Measurements from ENCODE around the gene DOCK3.
"Not testable (repeated sequence)": the region's sequence is repeated elsewhere in the genome, so short reads cannot be mapped to it uniquely, and the experiment has no call there.

DOCK3 gene

DNA sequence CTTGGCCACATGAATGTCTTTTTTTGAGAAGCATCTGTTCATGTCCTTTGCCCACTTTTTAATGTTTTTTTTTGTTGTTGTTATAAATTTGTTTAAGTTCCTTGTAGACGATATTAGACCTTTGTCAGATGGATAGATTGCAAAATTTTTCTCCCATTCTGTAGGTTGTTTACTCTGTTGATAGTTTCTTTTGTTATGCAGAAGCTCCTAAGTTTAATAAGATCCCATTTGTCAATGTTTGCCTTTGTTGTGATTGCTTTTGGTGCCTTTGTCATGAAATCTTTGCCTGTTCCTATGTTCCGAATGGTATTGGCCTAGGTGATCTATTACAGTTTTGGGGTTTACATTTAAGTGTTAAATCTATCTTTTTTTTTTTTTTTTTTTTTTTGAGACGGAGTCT, 116.2 kb downstream of the DOCK3 start:
- not testable (repeated sequence) for DNase-seq

DNA sequence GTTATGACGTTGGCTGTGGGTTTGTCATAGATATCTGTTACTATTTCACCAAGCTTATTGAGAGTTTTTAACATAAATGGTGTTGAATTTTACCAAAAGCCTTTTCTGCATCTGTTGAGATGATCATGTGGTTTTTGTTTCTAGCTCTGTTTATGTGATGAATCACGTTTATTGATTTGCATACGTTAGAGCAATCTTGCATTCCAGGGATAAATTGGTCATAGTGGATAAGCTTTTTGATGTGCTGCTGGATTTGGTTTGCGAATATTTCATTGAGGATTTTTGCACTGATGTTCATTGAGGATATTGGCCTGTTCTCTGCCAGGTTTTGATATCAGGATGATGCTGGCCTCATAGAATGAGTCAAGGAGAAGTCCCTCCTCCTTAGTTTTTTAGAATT, 117.8 kb downstream of the DOCK3 start:
- DNase-seq = no peak

DNA sequence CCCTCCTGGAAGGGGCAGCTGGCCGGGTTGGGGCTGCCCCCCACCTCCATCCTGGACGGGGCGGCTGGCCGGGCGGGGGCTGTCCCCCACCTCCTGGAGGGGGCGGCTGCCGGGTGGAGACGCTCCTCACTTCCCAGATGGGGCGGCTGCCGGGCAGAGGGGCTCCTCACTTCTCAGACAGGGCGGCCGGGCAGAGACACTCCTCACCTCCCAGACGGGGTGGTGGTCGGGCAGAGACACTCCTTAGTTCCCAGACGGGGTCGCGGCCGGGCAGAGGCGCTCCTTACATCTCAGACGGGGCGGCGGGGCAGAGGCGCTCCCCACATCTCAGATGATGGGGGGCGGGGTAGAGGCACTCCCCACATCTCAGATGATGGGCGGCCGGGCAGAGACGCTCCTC, 129.1 kb downstream of the DOCK3 start:
- not testable (repeated sequence) for DNase-seq

DNA sequence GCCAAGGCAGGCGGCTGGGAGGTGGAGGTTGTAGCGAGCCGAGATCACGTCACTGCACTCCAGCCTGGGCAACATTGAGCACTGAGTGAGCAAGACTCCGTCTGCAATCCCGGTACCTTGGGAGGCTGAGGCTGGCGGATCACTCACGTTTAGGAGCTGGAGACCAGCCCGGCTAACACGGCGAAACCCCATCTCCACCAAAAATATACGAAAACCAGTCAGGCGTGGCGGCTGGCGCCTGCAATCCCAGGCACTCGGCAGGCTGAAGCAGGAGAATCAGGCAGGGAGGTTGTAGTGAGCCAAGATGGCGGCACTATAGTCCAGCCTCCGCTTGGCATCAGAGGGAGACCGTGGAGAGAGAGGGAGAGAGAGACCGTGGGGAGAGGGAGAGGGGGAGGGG, 129.6 kb downstream of the DOCK3 start:
- not testable (repeated sequence) for DNase-seq

DNA sequence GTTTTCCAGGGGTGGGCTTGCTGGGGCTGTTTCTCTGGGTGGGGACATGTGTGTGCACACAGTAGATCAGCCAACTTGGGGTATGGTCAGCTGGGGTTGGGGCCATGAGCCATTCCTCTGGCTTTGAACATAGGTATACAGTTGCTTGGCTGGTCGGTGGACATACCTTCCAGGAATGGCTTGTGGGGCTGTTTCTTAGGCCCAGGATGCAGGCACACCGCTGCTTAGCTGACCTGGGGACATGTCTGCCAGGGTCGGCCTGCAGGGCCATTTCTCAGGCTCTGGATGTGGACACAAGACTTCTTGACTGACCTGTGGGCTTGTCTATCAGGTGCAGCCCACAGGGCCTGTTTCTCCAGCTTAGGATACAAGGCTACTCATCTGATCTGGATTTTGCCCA, 130.6 kb downstream of the DOCK3 start:
- DNase-seq = no peak

DNA sequence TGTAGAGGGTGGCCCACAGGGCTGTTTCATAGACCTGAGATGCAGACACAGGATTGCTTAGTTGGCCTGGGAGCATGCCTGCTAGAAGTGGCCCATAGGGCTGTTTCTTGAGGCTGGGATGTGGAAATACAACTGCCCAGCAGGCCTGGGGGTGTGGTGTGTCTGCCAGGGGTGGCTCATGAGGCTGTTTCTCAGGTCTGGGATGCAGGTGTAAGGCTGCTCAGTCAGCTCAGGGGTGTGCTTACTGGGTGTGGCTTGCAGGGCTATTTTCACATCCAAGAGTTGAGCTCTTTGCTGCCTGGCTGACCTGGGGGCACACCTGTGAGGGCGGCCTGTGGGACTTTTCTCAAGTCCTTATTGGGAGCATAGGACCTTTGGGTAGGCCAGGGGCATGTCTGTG, 131.3 kb downstream of the DOCK3 start:
- DNase-seq = no peak

DNA sequence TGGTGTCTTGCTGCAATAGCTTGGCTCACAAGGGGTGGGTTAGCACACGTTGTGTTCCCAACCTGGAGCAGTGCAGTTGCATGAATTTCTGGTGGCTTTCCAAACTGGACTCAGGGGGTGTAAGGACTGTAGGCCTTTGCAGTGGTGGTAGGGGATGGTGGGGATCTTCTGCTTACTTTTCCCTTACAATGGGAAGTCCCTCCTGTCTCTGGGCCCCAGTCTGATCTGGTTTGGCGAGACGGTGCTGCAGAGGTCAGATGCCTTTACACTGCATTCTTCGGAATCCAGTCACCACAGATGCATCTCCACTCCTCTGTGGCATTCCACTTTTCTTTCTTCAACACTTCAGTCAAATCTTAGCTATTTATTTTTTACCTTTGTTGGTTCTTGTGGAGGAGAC, 132.1 kb downstream of the DOCK3 start:
- no peak for DNase-seq

DNA sequence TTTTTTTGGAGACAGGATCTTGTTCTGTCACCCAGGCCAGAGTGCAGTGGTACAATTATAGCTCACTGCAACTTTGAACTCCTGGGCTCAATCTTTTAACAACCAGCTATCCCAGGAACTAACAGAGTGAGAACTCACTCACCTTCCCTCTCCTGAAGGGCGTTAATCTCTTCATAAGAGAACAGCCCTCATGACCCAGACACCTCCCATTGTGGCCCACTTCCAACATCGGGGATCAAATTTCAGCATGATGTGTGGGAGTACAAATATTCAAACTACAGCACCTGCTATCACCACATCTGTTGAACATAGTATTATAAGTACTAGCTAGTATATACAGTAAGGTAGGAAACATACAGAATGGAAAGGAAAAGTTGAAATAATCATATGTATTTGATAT, 132.5 kb downstream of the DOCK3 start:
- DNase-seq = no peak

DNA sequence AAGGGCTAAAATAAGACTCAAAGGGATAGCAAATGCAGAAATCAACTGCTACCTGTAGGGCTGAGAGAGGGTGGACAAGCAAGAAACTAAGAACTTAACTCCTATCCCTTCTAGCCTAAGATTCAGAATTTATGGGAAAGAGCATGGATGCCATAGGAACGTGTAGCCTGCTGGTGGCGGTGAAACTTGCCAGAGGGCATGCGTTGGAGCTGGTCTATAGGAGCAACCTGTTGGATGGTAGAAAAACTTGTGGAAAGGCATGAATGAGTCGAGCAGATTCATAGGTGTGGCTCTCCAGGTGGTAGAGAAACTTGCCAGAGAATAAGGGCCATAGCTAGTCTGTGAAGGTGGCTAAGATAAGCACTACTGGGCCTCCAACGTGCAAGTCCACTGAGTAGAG, 137.2 kb downstream of the DOCK3 start:
- DNase-seq = no peak

DNA sequence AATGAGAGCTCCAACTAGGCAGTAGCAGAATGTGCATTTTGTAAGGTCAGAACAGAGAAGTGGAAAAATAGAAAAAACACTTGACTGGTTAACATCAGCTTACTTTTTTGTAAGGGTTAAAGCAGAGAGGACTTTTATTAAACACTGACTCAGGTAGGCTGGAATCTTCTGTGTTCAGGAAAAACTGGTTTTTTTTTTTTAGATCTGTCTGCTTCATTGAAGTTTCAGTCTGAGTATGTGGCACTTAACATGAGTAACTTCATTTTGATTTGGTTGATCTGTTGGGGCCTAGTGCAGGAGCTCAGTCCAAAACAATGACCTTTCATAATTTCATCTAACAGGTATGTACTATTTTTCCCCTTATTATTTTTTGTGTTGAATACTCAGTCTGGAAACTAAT, 141.1 kb downstream of the DOCK3 start:
- DNase-seq = no peak

DNA sequence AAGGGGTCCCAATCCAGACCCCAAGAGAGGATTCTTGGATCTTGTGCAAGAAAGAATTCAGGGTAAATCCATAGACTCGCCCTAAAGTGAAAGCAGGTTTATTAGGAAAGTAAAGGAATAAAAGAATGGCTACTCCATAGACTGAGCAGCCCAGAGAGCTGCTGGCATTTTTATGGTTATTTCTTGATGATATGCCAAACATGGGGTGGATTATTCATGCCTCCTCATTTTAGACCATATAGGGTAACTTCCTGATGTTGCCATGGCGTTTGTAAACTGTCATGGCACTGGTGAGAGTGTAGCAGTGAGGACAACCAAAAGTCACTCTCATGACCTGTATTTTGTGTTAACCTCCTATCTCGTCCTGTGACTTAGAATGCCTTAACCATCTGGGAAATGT, 142.2 kb downstream of the DOCK3 start:
- no peak for DNase-seq

DNA sequence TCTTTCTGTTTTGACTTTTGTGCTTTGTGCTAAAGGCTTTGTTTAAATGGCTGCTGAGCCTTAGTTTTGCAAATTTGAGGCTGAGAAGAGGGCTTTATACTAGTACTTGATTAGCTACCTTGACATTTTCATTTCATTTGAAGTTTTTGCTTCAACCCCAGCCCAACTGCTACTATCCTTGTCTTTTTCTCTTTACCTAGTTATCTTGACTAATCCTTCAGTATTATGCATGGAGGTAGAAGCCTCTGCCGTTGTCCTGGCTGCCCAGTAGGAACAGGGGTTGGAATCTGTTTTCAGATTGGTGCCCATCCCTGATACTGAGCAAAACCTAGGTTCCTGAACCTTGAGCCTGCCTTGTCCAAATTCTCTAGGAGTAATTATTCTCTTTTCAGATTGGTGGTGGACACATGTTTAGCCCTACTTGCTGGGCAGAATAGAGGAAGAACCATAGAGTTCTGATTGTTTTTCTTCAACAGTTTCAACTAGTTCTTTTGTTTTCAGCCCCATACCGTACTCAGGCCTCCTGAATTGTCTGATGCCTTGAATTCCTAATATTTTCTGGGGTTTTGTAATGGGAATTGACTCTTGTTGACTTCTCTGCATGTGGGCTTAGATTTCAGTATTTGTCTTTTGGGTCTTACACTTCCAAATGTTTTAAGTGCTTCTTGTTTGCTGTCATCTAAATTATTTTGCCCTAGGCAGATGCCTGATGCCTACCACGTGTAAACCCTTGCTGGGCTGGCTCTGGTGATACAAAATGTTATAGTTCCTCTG, 143.2 kb downstream of the DOCK3 start:
- no peak for DNase-seq

DNA sequence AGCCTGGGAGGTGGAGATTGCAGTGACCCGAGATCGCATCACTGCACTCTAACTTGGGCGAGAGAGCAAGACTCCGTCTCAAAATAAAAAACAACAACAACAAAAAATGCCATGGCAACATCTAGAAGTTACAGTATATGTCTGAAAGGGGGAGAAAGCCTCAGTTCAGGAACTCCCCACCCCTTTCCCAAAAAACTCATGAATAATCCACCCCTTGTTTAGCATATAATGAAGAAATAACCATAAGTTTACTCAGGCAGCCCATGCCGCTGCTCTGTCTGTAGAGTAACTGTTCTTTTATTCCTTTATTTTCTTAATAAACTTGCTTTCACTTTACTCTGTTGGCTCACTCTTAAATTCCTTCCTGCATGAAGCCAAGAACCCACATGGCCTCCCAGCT, 145.2 kb downstream of the DOCK3 start:
- no peak for DNase-seq

DNA sequence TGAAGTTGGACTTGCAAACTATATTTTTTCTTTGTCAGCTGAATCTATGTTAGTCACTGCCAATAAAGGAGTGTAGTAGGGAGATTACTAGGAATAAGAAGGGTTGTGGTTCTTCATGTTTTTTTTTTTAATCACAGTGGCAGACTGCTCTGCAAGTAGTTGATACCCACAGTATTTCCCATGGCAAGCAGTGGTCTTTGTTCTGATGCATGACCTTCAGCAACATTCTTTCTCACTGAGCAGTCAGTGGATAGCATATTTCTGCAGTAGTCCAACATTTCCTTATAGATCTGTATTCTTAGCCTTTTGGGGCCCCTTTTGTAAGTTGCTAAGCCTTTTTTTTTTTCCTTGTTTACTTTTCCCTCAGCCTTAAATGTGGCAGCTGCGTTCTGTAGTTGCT, 151.1 kb downstream of the DOCK3 start:
- DNase-seq = no peak

DNA sequence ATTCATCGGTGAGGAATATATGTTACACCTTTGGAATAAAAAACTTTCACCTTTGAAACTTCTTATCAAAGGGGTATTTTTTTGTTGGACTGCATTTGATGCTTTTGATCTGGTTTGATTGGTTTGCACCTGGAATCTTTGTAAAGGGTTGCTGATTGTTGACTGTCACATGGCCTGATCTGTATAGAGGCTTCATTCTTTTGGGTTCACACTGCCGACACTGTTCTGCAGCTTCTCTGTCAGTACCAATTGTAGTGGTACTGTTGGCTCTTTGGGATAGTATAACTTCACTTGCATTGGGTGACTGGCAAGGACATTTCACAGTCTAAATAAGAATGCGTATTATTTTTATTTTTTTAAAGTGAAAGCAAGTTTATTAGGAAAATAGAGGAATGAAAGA, 155.7 kb downstream of the DOCK3 start:
- DNase-seq = peak in 25 of 56 donors; percentile 1 to 81 (median 30)

DNA sequence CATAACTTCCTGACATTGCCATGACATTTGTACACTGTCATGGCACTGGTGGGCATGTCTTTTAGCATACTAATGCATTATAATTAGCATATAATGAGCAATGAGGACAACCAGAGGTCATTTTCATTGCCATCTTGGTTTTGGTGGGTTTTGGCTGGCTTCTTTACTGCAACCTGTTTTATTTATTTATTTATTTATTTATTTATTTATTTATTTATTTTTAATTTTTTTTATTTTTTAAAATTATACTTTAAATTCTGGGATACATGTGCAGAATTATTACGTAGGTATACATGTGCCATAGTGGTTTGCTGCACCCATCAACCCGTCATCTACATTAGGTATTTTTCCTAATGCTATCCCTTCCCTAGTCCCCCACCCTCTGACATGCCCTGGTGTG, 156.3 kb downstream of the DOCK3 start:
- DNase-seq = not testable (repeated sequence)

DNA sequence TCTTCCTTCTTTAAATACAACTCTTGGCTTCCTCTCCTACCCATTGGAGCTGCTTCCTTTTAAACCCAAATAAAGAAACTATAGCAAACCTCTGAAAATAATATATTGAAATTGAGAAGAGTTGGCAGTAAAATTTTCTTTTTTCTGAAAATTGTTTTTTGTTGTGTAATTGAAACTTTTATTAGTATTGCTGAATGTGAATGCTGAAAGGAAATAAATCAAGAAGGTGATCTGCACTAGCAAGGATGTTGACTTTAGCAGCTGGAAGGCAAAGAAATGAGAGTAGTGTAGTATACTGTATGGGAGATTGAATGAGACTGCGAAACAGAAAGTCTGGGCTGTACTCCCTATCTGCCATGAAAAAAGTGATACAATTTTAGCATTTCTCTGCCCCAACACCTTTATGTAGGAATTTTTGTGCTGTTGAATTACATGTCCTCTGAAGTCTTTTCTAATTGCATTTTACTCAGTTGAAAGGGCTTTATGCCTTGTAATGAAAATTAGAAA, 166.3 kb downstream of the DOCK3 start:
- DNase-seq = no peak

DNA sequence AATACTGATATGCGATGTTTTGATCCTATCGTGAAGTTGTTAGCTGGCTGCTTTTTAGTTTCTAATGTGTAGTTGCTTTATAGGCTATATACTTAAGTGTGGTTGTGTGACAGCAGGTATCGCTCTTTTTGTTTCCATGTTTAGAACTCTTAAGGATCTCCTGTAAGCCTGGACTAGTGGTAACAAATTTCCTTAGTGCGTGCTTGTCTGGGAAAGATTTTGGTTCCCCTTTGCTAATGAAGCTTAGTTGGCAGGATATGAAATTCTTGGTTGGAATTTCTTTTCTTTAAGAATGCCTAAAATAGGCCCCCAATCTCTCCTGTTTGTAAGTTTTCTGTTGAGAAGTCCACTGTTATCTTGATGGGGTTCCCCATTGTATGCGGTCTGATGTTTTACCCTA, 173.6 kb downstream of the DOCK3 start:
- no peak for DNase-seq

DNA sequence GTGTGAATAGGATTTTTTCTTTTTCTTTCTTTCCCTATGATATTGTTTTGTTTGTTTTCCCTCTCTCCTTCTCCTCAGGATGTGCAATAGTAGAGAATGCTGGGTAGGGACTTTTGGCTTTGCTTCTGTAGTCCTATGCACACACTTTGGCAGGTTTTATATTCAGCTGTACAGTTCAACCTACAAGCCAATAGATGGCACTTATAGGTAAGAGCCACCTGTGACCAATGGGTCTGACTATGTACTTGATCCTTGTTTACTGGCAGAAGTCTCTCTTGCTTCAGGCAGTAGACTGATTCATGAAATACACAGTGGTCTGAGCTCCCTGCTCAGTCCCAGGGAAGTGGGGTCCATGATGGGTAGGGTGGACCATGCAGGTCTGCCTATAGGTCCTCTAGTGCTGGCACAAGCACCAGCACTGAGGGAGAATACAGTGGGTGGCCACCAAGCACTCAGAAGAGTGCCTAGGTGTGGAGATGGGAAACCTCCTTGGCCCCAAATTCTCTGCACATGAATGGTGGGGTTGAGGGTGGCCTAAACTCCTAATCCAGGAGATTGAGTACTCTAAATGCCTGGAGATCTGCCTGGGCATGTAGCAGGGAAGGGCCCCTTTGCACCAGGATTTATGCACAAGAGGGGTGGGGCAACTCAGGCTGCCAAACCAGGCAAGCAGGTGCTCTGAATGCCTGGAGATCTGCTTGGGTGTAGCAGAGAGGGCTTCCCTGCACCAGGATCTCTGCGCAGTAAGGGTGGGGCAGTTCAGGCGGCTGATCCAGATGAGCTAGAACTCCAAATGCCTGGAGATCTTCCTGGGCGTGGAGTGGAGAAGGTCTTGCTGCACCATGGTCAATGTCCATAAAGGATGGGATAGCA, 176.1 kb downstream of the DOCK3 start:
- no peak for DNase-seq

DNA sequence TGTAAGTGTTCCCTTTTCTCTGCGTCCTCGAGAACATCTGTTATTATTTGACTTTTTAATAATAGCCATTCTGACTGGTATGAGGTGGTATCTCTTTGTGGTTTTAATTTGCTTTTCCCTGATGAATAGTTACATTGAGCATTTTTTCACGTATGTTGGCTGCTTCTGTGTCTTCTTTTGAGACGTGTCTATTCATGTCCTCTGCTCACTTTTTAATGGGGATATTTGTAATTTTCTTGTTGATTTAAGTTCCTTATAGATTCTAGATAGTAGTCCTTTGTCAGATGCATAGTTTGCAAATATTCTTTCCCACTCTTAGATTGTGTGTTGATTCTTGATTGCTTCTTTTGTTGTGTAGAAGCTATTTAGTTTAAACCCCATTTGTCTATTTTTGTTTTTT, 179.2 kb downstream of the DOCK3 start:
- no peak for DNase-seq

DNA sequence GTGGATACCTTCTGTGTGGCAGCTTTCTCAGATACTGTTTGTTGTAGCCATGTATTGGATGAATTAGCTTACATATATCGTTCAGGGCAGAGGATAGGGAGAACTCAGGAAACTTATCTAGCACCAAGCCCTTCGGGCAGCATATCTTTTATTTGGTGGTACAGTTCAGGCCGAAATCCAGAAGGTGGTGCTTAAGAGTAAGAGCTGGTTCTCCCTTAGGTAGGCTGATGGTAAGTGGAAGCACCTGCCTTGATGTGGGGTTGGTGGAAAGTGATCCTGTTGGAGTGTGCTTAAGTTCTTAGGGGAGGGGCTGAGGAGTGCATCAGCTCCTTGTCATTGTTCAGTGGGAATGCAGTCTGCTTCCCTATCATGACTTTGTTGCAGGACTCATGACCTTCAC, 187.5 kb downstream of the DOCK3 start:
- no peak for DNase-seq

DNA sequence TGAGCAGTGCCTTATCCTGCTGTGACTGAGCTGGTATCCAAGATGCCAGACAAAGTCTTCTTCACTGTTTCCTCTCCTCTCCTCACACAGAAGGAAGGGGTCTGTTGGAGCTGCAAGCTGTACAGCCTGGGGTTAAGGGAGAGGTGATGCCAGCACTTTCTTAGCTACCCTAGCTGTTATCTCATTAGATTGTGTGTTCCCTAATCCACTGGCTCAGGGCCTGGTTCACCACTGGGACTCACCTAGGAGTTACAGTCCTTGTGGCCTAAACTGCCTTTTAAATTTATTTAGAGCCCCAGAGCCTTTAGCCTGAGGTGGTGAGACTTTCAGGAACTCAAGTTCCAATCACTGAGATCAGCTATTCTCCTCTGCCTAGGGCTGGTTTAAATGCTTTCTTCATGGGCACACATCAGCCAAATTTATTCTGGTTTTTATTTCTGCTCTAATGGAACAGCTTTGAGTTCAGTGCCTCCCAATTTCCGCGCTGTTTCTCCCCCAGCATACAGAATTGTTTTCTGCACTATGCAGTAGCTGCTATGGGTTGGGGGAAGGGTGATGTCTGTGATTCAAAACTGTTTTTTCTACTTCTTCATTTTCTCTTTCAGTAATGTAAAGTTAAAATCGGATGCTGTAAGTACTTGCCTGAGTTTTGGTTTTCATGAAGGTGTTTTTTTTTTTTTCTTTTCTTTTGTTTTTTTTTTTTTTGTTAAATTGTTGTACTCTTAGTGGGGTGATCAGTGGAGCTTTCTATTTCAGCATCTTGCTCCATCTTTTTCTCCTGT, 198.8 kb downstream of the DOCK3 start:
- DNase-seq = no peak

Measured in amygdala (tissue), 56 donors.